HS-27A (cell line): Measurements from ENCODE around the gene MKS1.

Source experiments
- DNase-seq: peaks from one replicate; pipeline ENCODE4 v3.0.0-alpha.2; 2012; ENCODE audit warnings: low read depth, missing footprints

MKS1 gene

DNA sequence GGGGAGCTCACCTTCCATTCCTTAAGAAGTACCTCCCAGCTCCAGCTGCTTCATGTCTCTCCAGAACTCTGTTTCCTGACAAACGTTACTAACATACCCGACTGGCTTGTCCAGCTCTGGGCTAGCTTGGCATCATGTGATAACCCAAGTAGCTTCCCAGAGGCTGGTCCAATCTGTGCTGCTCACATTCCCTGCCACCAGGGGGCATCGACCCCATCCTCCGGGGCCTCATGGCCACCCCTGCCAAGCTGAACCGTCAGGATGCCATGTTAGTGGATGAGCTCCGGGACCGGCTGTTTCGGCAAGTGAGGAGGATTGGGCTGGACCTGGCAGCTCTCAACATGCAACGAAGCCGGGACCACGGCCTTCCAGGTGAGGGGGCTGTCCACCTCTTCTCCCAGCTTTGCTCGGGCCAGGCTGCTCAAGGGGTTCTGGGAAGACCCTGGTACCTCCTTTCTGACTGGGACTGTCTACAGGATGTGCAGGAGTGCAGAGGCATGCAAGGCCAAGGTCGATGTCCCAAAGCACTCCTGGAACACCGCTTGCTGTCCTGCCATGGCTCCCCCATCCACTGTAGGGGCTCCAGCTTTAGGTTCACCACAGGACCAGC is 18.9 kb downstream of the MKS1 start:
- DNase-seq = no peak

DNA sequence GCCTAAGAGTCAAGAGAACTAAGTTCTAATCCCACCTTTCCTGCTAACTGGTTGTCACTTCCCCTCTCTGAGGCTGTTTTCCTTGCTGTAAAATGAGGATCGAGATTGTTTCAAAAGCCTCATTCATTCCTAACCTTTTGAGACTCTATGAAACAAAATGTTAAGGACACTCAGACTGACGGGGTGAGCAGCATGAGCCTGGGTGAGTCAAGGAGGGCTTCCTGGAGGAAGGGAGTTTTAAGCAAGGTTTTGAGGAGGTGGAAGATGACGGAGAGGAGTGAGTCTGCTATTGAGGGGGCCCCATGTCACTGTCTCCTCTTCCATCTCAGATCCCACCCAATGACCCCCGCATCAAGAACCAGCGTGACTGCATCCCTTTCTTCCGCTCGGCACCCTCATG is 22.4 kb downstream of the MKS1 start:
- no peak for DNase-seq

GRCh38 chr17:58195518-58196123 is 23.4 kb downstream of the MKS1 start:
- DNase-seq = no peak

DNA sequence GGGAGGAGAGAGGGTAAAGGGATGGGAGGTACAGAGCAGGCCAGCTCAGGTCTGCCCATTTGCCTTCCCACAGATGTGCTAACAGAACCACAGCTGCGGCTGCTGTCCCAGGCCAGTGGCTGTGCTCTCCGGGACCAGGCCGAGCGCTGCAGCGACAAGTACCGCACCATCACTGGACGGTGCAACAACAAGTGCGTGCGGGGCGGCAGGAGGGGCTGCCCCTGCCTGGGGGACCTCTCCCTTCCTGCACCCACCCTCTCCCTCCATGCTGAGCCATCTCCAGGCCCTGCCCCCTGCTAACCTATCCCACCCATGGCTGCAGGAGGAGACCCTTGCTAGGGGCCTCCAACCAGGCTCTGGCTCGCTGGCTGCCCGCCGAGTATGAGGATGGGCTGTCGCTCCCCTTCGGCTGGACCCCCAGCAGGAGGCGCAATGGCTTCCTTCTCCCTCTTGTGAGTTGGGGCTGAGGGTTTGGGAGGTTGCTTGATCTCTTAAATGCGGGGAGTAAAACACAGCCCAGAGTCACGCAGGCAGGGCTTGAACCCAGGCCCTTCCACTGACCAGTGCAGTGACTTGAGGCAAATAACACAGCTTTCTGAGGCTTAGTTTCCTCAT is 25.3 kb downstream of the MKS1 start:
- no peak for DNase-seq

DNA sequence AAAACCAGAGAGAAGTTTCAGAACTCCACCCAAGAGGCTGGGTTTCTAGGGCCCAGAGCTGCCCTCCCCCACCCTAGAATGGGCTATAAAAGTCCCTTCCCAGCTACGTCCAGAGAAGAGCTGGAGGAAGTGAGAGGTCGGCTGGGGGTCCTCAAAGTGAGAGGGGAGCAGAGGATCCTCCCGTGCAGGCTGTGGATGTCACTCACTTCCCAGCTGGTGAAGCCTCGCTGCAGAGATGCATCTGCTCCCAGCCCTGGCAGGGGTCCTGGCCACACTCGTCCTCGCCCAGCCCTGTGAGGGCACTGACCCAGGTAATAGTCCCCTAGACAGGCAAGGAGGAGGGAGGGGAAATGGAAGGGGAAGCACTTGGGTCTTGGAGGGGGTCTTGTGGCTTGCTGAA is 26.4 kb downstream of the MKS1 start, which contains the start of gene EPX:
Gene EPX (plus strand): TSS at position 115 of the 400 bp plus-strand sequence. CDS start 121 bp downstream, at position 236.
- no peak for DNase-seq

DNA sequence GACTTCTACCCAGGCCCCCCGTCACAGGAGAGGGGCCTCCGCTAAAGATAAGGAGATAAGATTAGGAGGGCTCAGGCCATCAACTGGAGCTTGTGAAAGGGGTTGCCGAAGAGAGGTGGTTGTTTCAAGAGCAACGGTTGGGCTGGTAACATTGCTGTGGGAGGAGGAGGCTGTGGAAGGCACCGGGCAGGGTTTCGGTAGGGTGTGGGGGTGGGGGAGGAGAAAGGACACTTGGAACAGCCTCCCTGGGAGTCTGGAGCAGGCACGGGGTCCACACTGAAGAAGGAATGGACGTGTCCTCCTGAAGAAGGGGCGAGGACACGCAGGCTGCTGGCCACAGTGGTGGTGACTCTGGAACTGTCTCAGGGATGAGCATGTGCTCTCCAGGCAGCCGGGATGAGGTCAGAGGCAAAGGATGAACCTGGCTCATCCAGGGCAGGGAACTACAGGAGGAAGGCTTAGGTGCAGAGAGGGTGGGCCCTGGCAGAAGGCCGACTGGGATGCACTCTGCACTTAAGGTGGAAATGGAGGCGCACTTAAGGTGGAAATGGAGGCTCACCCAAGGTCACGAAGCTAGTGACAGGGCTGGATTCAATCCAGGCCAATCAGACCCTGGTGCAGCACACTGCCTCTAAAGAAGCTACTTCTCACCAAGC is 27.7 kb downstream of the MKS1 start:
- no peak for DNase-seq

GRCh38 chr17:58189436-58190146 is 29.5 kb downstream of the MKS1 start:
- peak; percentile 56 for DNase-seq

DNA sequence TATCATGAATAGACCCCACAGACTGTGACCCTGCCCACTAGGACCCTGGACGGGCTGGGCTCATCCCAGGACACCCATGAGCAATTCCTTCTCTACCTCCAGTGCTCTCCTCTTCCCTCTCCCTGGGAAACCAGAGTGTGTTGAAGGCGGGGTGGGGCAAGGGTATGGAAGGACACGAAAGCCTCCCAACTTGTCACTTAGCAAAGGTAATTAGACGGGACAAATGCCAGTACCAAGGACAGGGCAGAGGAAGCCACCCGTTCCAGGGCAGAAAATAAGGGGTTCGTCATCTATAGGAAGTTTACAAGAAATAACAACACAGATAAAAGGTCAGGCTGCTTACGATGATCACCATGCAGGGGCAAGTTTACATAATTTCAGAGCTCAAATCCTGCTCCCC is 31.4 kb downstream of the MKS1 start:
- DNase-seq = no peak

GRCh38 chr17:58187063-58187462 is 32.0 kb downstream of the MKS1 start:
- DNase-seq = no peak

DNA sequence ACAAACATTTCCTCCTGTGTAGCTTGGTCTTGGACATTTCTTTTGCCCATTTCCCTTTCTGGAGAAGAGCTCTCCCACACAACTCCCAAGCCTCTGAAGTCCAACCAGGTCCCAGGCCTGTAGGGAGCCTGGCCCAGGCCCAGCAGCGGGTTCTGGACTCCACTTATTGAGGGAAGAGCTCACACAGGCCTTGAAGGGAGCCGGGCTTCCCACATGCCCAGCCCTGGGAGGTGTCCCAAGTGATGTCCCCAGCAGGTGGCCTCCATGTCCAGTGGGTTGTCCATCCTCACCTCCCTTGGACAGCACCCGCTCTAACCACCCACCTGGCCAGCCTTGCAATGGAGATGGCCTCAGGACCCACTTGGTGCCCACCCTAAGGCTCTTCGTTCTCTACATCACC is 32.5 kb downstream of the MKS1 start:
- no peak for DNase-seq

- DNase-seq = no peak
Measured at GRCh38 chr17:58184986-58185761, 33.9 kb downstream of the MKS1 start.

DNA sequence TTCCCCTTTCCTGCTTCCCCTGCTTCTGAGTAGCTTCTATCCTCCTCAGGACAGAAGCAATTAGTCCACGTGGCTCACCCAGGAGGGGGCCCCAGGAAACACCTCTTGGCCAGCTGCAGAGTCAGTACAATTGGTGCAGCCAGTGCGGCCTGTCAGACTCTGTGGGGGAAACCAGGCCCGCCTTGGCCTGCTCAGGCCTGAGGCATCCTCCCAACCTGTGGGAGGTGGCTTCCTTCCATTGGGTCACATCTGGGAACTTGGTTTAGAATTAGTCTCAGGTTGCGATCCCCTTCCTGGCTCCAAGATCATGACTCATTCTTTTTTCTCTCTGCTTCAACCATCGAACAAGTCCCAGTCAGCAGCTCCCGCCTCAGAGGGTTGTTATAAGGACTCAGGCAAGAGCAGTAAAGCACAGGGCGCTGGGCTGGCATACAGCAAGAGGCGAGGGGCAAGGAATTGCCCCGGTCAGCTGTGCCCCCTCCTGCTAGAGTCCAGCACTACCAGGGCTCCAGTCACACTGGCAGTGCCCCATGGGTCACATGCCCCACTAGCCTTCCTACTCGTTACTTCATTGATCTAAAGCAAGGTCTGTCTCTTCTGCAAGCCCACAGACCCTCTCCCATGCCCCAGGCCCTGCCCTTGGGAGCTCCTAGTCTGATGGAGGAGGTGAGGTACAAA is 34.6 kb downstream of the MKS1 start:
- DNase-seq = no peak

- DNase-seq = no peak
Measured at GRCh38 chr17:58183514-58183913, 35.5 kb downstream of the MKS1 start.

DNA sequence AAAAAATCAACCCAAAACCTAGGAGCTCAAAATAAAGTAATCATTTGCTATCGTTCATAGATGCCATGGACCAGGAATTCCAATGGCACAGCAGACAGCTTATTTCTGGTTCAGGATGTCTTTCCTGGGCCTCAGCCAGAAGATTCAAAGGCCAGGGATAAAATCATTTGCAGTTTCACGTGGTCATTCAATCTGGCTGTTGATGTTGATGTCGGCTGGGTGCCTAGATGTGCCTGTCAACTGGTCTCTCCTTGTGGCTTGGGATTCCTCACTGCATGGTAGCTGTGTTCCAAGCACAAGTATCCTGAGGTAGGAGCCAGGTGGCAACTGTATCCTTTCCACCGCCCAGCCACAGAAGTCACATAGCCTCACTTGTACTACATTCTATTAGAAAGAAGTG is 37.3 kb downstream of the MKS1 start:
- DNase-seq = no peak

DNA sequence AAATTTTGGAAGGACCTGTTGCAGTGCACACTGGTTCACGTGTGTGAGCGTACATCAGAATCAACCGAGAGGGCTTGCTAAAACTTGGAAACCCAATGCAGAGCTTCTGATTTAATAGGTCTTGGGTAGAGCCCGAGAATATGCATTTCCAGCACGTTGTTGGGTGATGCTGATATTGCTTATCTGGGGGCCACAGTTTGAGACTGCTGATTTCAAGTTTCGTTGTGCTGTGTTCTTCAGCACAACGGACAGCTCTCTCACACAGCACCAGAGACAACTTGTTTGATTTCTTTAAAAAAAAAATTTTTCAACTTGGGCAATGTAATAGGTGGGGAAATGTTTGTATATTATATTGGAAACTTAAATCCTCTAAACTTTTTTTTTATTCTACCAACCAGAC is 42.9 kb downstream of the MKS1 start:
- no peak for DNase-seq

- no peak for DNase-seq
Measured at GRCh38 chr17:58174871-58175270, 44.2 kb downstream of the MKS1 start.

GRCh38 chr17:58172369-58173071 is 46.5 kb downstream of the MKS1 start:
- DNase-seq = no peak

DNA sequence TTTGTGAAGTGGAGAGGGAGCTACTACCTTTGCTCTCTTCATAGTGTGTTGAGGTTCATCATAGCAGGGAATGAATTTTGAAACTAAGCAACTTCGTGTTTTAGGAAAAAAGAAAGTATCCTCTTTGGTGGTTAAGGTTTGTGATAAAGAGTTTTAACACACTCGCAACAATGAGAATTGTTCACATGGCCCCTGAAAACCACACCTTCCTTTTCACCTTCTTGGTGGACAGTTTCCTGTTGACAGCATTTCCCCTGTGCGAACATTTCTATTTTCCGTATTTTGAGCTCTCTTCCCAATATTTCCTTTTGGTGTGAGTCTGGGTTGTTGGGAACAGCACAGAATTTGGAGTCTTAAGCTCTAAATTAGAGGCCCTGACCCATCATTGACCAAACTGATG is 48.4 kb downstream of the MKS1 start:
- DNase-seq = no peak

- no peak for DNase-seq
Measured at GRCh38 chr17:58166682-58167081, 52.4 kb downstream of the MKS1 start, which contains the start of gene OR4D2. Gene OR4D2, plus strand, starts transcription at chr17:58166982. Its CDS starts 2,674 bp downstream, at chr17:58169656.

GRCh38 chr17:58165981-58166380 is 53.1 kb downstream of the MKS1 start:
- no peak for DNase-seq
